Colonic mucosa (tissue), 4 donors: ENCODE data around the gene EEFSEC. TPM values are rescaled to one million over a fixed set of nuclear protein-coding genes. Genes with fewer than 3 reads are reported as not detected.
A peak's percentile ranks its signal among the peaks of the same experiment; 100 is the strongest.

ENCODE experiments used
- DNase-seq: peaks from one replicate; pipeline ENCODE4 v3.0.0-alpha.2; 2020
- H3K27ac ChIP-seq: fragments of 200-600 bp; one replicate; pipeline ENCODE4 v1.8.0; 2021
- H3K27me3 ChIP-seq: fragments of 200-600 bp; one replicate; pipeline ENCODE4 v1.8.0; 2021
- H3K36me3 ChIP-seq: fragments of 200-600 bp; one replicate; pipeline ENCODE4 v1.8.0; 2021
- H3K4me1 ChIP-seq: fragments of 200-600 bp; one replicate; pipeline ENCODE4 v1.8.0; 2021; ENCODE audit warnings: mild to moderate bottlenecking
- H3K4me3 ChIP-seq: fragments of 200-600 bp; one replicate; pipeline ENCODE4 v1.8.0; 2021
- H3K9ac ChIP-seq, 2 donors: one replicate each; pipeline ENCODE4 v1.7.0; 2013; ENCODE audit warnings: control low read depth in 2 of 2, low read depth in 2 of 2, low read length in 2 of 2
- H3K9me3 ChIP-seq: fragments of 200-600 bp; one replicate; pipeline ENCODE4 v1.8.0; 2021
- CTCF ChIP-seq: fragments of 200-600 bp; IDR thresholded peaks from one replicate; pipeline ENCODE4 v1.8.0; 2022; ENCODE audit warnings: antibody characterized with exemption, mild to moderate bottlenecking
- intact Hi-C: fragments of 100-400 bp; cut with DNase I; formaldehyde crosslinking; loops from one replicate; pipeline ENCODE4 v1.14.1; 2022
- total RNA-seq, 2 donors: library from RNA; stranded (reverse); fragmentation: NEBNext Ultra II Directional in 1 of 2; extraction: Animal tissue kit (Norgen Biotek cat#: 25700) in 1 of 2; gene quantifications; one replicate each; pipeline ENCODE4 v1.2.1, GENCODE V29; 2021
- donor health status: healthy.
- donor health status: DM: no; HTN: no; CAD: no.
- donor health status: DM: no; HTN: no; CAD: no.

The EEFSEC gene
- total RNA-seq, 2 donors from 2014 or later = 8.6 to 16.6 TPM

- Histone ChIP-seq H3K27ac (no peak overlapping the region), H3K4me3 (no peak overlapping the region), H3K27me3 (peaks cover 24% of the 10 kb centered on the region), H3K9ac (no peak overlapping the region), H3K36me3 (no peaks in the 10 kb centered on the region), H3K9me3 (no peaks in the 10 kb centered on the region), H3K4me1 (no peaks in the 10 kb centered on the region)
- intact Hi-C loops = no loop called here
- DNase-seq = no peak
- TF ChIP-seq CTCF = no peak
Observed at GRCh38 chr3:128435058-128435457, 281.8 kb downstream of the EEFSEC start.

- no peak overlapping the region for H3K4me3 ChIP-seq
- DNase-seq = no peak
- H3K27ac ChIP-seq = no peak overlapping the region
- no peaks in the 10 kb centered on the region for H3K9me3 ChIP-seq
- H3K9ac ChIP-seq = no peak overlapping the region
- intact Hi-C loops = no loop called here
- H3K27me3 ChIP-seq = peaks cover 24% of the 10 kb centered on the region
- no peaks in the 10 kb centered on the region for H3K36me3 ChIP-seq
- TF ChIP-seq CTCF = no peak
- no peaks in the 10 kb centered on the region for H3K4me1 ChIP-seq
Observed at GRCh38 chr3:128435561-128435960, 282.3 kb downstream of the EEFSEC start.

GRCh38 chr3:128436214-128436613, 282.9 kb downstream of the EEFSEC start:
- Histone ChIP-seq H3K9ac (no peak overlapping the region), H3K27ac (no peak overlapping the region), H3K4me3 (no peak overlapping the region), H3K27me3 (peaks cover 24% of the 10 kb centered on the region), H3K36me3 (no peaks in the 10 kb centered on the region), H3K9me3 (no peaks in the 10 kb centered on the region), H3K4me1 (no peaks in the 10 kb centered on the region)
- intact Hi-C loops = no loop called here
- DNase-seq = no peak
- TF ChIP-seq CTCF = no peak

GRCh38 chr3:128438488-128439072, 285.3 kb downstream of the EEFSEC start:
- peak; percentile 29 for TF ChIP-seq CTCF
- Histone ChIP-seq H3K4me1 (no peaks in the 10 kb centered on the region), H3K9me3 (no peaks in the 10 kb centered on the region), H3K4me3 (no peak overlapping the region), H3K36me3 (no peaks in the 10 kb centered on the region), H3K9ac (no peak overlapping the region), H3K27ac (no peak overlapping the region), H3K27me3 (peaks cover 4% of the 10 kb centered on the region)
- no peak for DNase-seq
- intact Hi-C loops = no loop called here

GRCh38 chr3:128439226-128439625, 285.9 kb downstream of the EEFSEC start:
- Histone ChIP-seq H3K27ac (no peak overlapping the region), H3K36me3 (no peaks in the 10 kb centered on the region), H3K27me3 (peaks cover 4% of the 10 kb centered on the region), H3K4me3 (no peak overlapping the region), H3K4me1 (no peaks in the 10 kb centered on the region), H3K9me3 (no peaks in the 10 kb centered on the region), H3K9ac (no peak overlapping the region)
- intact Hi-C loops = no loop called here
- no peak for DNase-seq
- no peak for TF ChIP-seq CTCF
